GM03348 (cell line): ENCODE data around the gene ECI2.
"Not testable (repeated sequence)": the region's sequence is repeated elsewhere in the genome, so short reads cannot be mapped to it uniquely, and the experiment has no call there.

Source experiments
- DNase-seq: peaks from one replicate; pipeline ENCODE4 v3.0.0; 2012; ENCODE audit warnings: low spot score

ECI2 gene

GRCh38 chr6:4102687-4103244 is 32.6 kb downstream of the ECI2 start:
- DNase-seq: no peak

DNA sequence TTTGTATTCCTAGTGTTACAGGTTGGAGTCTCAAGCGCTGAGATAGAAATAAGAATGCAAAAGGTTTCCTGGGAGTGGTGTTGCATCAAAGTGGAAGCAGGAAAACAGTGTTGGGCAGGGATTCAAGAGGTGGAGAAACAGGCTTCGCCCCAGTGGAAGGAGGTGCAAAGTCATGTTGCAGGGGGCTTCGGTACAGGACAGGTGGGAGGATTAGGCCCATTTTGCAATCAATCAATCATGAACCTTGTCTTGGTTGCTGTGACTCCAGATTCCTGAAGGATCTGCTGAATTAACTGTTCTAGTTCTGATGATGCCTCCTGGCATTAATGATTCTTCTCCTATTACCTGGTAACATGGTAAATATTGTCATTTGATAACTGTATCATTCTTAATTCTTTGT is 34.1 kb downstream of the ECI2 start:
- DNase-seq: no peak

DNA sequence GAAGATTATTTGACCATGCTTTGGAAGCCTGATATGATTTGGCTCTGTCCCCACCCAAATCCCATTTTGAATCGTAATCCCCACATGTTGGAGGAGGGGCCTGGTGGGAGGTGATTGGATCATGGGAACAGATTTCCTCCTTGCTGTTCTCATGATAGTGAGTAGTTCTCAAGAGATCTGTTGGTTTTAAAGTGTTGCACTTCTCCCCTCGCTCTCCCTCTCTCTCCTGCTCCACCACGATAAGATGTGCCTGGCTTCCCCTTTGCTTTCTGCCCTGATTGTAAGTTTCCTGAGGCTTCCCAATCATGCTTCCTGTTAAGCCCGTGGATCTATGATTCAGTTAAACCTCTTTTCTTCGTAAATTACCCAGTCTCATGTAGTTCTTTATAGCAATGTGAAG is 34.7 kb downstream of the ECI2 start:
- no peak for DNase-seq

GRCh38 chr6:4093288-4093687 is 42.1 kb downstream of the ECI2 start:
- DNase-seq: no peak

DNA sequence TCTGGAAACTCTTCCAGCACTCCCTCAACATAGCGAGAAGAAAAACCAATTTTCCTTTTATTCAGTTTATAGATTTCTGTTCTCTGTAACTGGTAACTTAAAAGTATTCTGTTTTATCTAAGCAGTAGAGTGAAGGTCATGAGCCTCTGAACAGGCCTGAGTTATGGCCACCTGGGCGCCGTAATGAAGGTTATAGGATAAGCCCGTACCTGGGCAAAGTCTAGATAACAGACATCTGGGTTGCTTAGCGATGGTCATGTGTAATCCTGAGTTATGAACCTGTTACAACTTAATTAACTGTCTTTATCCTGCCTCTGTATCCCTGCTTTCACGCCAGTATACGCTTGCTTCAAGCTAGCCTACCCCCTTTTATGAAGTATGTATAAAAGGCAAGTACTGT is 43.4 kb downstream of the ECI2 start:
- DNase-seq: no peak

GRCh38 chr6:4090043-4090442 is 45.3 kb downstream of the ECI2 start:
- DNase-seq: not testable (repeated sequence)

GRCh38 chr6:4088704-4089103 is 46.7 kb downstream of the ECI2 start:
- DNase-seq: no peak

- no peak for DNase-seq
Observed at GRCh38 chr6:4085332-4085700, 50.1 kb downstream of the ECI2 start.

- DNase-seq: no peak
Observed at GRCh38 chr6:4084444-4085331, 50.7 kb downstream of the ECI2 start.

GRCh38 chr6:4078691-4079471 is 56.5 kb downstream of the ECI2 start, which contains the start of gene FAM217A:
FAM217A (minus strand) TSS chr6:4079137; CDS start chr6:4077414, 1,723 bp downstream.
- no peak for DNase-seq

DNA sequence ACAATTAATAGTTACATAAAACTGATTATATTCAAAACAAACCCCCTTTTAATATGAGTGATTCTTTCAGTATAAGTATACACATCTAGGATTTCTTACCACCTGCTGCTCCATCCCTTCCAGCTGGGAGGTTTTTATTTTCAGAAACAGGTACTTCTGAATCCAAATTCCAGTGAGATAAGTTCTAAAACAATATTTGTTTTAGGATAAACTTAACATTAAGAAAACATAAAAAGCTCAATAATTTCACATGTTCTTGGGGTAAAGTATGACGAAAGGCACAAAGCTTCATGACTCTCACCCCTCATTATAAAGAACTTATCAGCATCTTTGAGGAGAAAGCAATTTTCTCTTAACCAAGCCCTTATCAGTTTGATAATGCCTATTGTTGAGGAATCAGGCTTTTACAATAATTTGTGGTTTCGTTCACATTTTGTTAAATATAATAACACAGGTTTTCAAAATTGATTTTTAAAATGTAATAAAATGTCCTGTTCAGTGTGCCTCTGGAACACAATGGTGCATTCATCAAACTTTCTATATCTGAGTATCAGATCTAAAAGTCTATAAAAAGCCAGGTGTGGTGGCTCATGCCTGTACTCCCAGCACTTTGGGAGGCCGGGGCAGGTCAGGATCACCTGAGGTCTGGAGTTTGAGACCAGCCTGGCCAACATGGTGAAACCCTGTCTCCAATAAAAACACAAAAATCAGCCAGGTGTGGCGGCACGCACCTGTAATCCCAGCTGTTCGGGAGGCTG is 60.7 kb downstream of the ECI2 start:
- no peak for DNase-seq

GRCh38 chr6:4071330-4071729 is 64.0 kb downstream of the ECI2 start:
- DNase-seq: no peak

- no peak for DNase-seq
Observed at GRCh38 chr6:4069199-4069598, 66.2 kb downstream of the ECI2 start.

DNA sequence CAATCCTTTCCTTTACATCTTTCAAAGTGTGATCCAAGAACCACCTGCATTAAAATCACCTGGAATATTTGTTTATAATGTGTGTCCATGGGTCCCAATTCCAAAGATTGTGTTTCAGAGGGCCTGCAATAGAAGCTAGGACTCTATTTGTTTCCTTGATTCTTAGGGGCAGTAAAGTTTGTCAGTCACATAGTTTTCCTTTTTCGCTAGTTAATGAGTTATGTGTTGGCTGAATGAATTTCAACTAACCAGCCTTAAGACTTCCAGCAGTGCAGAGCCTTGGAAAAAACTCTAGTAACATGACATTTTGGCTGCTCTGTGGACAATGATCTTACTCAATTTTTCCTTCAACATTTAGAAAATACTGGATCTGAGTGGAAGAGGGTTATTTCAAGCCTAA is 67.7 kb downstream of the ECI2 start:
- DNase-seq: no peak

DNA sequence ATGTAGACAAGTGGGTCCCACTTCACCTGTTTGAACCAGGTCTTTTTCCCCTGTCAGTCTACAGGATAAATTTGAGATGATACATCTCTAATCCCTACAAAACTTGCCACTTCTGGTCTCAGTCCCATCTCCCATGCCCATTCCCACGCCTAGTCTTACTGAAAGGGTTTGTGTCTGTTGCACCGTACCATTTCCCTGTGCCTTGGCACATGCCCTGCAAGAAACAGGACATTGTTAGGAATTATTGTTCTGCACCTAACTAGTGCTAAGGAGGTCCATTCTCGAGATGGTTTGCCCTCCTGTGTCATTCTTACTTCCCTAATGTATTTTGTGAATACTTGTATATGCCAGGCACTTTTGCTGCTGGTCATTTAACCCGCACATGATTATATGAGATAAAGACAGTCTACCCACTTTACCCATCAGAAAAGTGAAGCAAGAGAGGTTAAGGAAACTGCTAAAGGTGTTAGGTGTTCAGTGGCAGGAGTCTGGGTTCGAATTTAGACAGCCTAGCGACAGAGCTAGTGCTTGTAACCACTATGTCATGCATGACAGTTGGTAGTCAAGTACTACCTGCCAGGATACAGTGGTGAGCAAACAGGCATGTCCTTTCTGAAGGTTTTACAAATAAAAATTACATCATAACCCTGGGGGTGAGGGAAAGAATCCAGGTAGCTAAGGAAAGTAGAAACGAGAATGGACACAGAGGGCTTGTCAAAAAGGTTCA is 69.2 kb downstream of the ECI2 start:
- no peak for DNase-seq
